WERI-Rb-1 (cell line): Measurements from ENCODE around the gene SLC2A9.
A peak's percentile ranks its signal among the peaks of the same experiment; 100 is the strongest.

Source experiments
- DNase-seq: peaks from one replicate; pipeline ENCODE4 v3.0.0-alpha.2; 2020
- H3K27ac ChIP-seq: fragments of 250-450 bp; sonication (Bioruptor Pico); 2 replicates; pipeline ENCODE4 v1.5.1; 2020; ENCODE audit warnings: mild to moderate bottlenecking, moderate library complexity
- H3K27me3 ChIP-seq: fragments of 250-450 bp; sonication (Bioruptor Pico); 2 replicates; pipeline ENCODE4 v1.5.1; 2021; ENCODE audit warnings: mild to moderate bottlenecking, low read depth, moderate library complexity; ENCODE audit not compliant: insufficient read depth, severe bottlenecking
- H3K36me3 ChIP-seq: fragments of 250-450 bp; sonication (Bioruptor Pico); 2 replicates; pipeline ENCODE4 v1.5.1; 2020; ENCODE audit warnings: mild to moderate bottlenecking, moderate library complexity
- H3K4me3 ChIP-seq: 2 replicates; pipeline ENCODE4 v1.5.1; 2011; ENCODE audit warnings: low read depth, mild to moderate bottlenecking, control low read depth, low read length
- H3K9me3 ChIP-seq: fragments of 250-450 bp; sonication (Bioruptor Pico); 2 replicates; pipeline ENCODE4 v1.5.1; 2021; ENCODE audit warnings: mild to moderate bottlenecking, moderate library complexity; ENCODE audit not compliant: severe bottlenecking
- TF ChIP-seq, protein P1 (sequence below): IDR thresholded peaks from 2 replicates; pipeline ENCODE4 v1.5.1; 2011; ENCODE audit warnings: low read depth, mild to moderate bottlenecking, control low read depth, inconsistent platforms, low read length

SLC2A9 gene

DNA sequence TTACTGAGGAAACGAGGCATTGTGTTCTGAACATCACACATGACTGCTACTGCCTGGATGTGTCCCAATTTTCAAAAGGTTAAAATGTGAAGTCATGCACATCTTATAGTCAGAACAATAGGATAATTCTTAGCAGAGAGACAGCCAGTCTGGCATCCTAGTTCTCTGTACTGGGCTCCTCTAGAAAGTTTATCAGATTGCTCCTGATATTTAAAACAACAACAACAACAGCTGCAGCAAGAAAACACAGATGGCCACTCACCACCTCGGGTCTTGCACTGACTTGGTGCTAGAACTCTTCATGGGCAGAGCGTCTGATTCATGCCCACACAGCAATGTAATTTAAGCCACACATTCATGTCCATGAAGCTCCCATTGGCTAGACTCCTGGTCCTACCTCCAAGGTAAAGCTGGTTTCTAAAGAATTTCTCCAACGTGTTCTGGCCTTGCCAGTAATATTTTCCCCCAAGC, 33.3 kb upstream of the SLC2A9 start:
- no peaks in the 10 kb centered on the region for H3K36me3 ChIP-seq
- no peak for DNase-seq
- TF ChIP-seq, protein P1, sequence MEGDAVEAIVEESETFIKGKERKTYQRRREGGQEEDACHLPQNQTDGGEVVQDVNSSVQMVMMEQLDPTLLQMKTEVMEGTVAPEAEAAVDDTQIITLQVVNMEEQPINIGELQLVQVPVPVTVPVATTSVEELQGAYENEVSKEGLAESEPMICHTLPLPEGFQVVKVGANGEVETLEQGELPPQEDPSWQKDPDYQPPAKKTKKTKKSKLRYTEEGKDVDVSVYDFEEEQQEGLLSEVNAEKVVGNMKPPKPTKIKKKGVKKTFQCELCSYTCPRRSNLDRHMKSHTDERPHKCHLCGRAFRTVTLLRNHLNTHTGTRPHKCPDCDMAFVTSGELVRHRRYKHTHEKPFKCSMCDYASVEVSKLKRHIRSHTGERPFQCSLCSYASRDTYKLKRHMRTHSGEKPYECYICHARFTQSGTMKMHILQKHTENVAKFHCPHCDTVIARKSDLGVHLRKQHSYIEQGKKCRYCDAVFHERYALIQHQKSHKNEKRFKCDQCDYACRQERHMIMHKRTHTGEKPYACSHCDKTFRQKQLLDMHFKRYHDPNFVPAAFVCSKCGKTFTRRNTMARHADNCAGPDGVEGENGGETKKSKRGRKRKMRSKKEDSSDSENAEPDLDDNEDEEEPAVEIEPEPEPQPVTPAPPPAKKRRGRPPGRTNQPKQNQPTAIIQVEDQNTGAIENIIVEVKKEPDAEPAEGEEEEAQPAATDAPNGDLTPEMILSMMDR = no peak
- no peak overlapping the region for H3K4me3 ChIP-seq
- no peak overlapping the region for H3K27ac ChIP-seq
- H3K9me3 ChIP-seq = peaks cover 3% of the 10 kb centered on the region
- no peaks in the 10 kb centered on the region for H3K27me3 ChIP-seq

DNA sequence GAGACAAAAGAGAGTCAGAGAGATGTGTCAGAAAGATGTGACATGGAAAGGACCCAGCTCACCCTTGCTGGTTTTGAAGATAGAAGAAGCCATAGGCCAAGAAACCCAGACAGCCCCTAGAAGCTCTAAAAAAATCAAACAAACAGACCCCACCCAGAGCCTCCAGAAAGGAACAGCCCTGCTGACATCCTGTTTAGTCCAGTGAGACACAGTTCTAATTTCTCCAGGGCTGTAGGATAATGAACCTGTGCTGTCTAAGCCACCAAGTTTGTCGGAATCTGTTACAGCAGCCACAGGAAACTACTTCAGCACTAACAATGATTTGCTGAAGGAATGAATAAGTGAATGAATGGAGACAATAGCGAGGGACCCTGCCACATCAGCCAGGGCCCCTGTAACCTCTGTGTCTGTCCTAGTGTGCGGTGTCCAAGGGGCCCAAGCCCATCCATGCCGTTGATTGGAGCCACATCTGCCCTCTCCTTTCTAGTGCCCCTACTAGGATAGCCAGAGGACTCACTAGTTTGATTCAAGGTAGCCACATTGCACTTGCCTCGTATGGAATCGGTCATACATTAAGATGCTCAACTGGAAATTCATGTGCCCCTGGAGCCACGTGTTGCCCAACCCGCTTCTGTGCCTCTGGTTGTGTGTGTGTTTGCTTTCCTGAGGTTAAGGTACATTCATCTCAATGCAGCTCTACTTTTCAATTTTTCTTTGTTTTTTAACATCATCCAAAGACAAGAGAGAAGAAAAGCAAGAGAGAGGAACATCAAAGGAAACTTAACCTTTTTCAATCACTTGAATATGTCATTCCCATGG, 32.5 kb upstream of the SLC2A9 start:
- no peak overlapping the region for H3K27ac ChIP-seq
- TF ChIP-seq, protein P1 = no peak

DNA sequence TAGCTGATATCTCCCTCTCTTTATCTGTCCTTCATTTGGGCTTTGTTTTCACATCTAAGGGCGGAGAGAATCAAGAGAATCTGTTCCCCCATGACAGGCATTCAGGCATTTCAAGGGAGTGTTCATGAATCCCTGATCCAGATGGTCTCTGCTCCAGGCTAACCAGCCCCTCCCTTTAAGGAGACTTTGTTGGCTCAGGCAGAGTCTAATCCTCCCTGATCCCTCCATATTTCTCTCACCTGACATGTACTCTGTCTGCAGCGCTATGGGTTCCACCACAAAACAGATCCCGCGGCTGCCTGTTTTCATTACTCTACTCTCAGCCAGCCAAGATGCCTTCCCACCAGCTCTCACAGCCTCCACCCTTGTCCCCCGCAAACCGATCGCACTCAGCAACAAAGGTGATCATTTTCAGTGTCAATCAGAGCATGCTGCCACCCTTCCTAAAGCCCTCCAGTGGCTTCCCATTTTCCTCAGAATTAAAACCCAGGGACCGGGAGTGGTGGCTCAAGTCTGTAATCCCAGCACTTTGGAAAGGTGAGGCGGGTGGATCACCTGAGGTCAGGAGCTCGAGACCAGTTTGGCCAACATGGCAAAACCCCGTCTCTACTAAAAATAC, 30.3 kb upstream of the SLC2A9 start:
- H3K4me3 ChIP-seq = peak overlapping the region; percentile 26
- TF ChIP-seq, protein P1 = no peak
- no peaks in the 10 kb centered on the region for H3K27me3 ChIP-seq
- peak; percentile 92 for DNase-seq
- no peaks in the 10 kb centered on the region for H3K9me3 ChIP-seq
- H3K36me3 ChIP-seq = no peaks in the 10 kb centered on the region
- H3K27ac ChIP-seq = peak overlapping the region; percentile 79

More for the DNA sequence above, 32.5 kb upstream of the SLC2A9 start:
- peaks cover under 1% of the 10 kb centered on the region for H3K9me3 ChIP-seq
- no peaks in the 10 kb centered on the region for H3K36me3 ChIP-seq
- H3K27me3 ChIP-seq = no peaks in the 10 kb centered on the region
- H3K4me3 ChIP-seq = no peak overlapping the region
- no peak for DNase-seq

DNA sequence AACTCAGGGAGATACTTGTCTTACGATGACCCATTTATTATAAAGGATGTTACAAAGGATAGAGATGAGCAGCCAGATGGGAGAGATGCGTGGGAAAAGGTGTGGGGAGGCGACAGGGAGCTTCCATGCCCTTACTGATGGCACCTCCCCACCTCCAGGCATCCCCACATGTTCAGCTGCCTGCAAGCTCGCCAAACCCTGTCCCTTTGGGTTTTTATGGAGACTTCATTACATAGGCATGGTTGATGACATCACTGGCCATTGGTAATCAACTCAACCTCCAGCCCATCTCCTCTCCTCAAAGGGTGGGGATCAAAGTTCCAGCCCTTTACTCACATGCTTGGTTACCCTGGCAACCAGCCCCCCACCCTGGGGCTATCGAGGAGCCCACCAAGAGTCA, 29.4 kb upstream of the SLC2A9 start:
- Histone ChIP-seq H3K36me3 (no peaks in the 10 kb centered on the region), H3K27ac (peak overlapping the region; percentile 79), H3K27me3 (no peaks in the 10 kb centered on the region), H3K4me3 (peak overlapping the region; percentile 6), H3K9me3 (no peaks in the 10 kb centered on the region)
- no peak for DNase-seq
- TF ChIP-seq, protein P1 = no peak

DNA sequence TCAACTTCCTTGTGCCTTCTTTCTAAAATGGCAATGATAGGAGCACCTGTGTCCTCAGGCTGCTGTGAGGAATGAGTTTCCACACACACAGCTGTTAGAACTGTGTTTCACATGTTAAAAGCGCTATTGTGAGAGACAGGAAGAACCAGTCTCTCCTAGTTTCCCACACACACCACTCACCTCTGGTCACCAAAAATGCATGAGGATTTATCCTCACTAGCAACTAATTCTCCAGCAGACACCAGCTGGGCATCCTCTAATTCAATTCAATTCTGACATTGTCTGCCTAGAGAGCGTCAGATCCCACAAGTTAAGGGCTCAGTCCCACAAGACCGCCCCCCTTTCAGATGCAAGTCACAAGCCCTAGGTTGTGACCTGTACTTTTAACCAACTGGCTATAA, 29.0 kb upstream of the SLC2A9 start:
- Histone ChIP-seq H3K9me3 (no peaks in the 10 kb centered on the region), H3K4me3 (no peak overlapping the region), H3K36me3 (no peaks in the 10 kb centered on the region), H3K27me3 (no peaks in the 10 kb centered on the region), H3K27ac (peak overlapping the region; percentile 79)
- TF ChIP-seq, protein P1 = no peak
- DNase-seq = peak; percentile 54
